Tibial nerve (tissue), 4 donors: ENCODE measurements around the gene CYB5R2.

Source experiments
- CTCF ChIP-seq, 5 experiments: fragments of 200-600 bp in 3 of 5; fragments of 450-650 bp in 2 of 5; sonication (generic) in 3 of 5; IDR thresholded peaks; one replicate each; pipeline ENCODE4 v1.5.1; 2016 to 2019; ENCODE audit warnings: antibody characterized with exemption in 5 of 5, mild to moderate bottlenecking in 3 of 5, moderate library complexity in 2 of 5
- EP300 ChIP-seq, 2 donors: sonication (generic); formaldehyde crosslinking; IDR thresholded peaks; one replicate each; pipeline ENCODE4 v1.6.1; 2017; ENCODE audit warnings: antibody characterized with exemption in 2 of 2, mild to moderate bottlenecking in 1 of 2
- POLR2A ChIP-seq, 2 donors: fragments of 450-650 bp; IDR thresholded peaks; one replicate each; pipeline ENCODE4 v1.6.1; 2017; ENCODE audit warnings: antibody characterized with exemption in 2 of 2, mild to moderate bottlenecking in 2 of 2, moderate library complexity in 2 of 2

- TF ChIP-seq CTCF (IDR thresholded peaks at IDR 0.05) = no peak
- TF ChIP-seq POLR2A (IDR thresholded peaks at IDR 0.05) = no peak
- TF ChIP-seq EP300 (IDR thresholded peaks at IDR 0.05) = no peak
Measured at GRCh38 chr11:7636350-7636749, 37.0 kb downstream of the CYB5R2 start.
